Subcutaneous adipose tissue (tissue), 4 donors: ENCODE results near the gene FCHO1. TPM values are rescaled to one million over a fixed set of nuclear protein-coding genes. Genes with fewer than 3 reads are reported as not detected.

Experiments
- CTCF ChIP-seq: fragments of 450-650 bp; IDR thresholded peaks from one replicate; pipeline ENCODE4 v1.5.1; 2016; ENCODE audit warnings: low read depth, mild to moderate bottlenecking, control low read depth, antibody characterized with exemption, moderate library complexity
- total RNA-seq, 4 donors: library from RNA; depleted of rRNA; stranded (reverse); fragments of >200 nt; gene quantifications; one replicate each; pipeline ENCODE4 v1.1.0, GENCODE V29; 2016

FCHO1 gene
- total RNA-seq, 4 donors from 2014 or later: 2.1 to 5.1 (median 3.9) TPM

- TF ChIP-seq CTCF: no peak
Measured at GRCh38 chr19:17812099-17812498, 60.8 kb downstream of the FCHO1 start.

- no peak for TF ChIP-seq CTCF
Measured at GRCh38 chr19:17817668-17818363, 66.5 kb downstream of the FCHO1 start.

DNA sequence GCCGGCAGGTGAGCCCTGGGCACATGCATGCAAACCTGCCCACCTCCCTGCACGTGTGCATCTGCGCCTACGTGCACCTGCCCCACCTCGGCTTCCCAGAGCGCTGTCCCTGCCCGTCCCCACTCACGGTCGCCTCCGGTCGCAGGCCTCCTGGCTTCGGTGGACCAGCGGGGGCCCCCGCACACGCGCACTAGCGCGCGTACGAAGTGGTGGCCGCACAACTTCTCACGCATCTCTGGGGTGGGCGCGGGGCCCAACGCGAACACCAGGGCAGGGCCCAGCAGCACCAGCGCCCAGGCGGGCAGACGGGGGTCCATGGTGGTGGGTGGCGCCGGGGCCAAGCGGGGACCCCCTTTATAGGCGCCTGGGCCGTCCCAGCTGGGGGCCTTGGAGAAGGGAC, 69.9 kb downstream of the FCHO1 start, which contains the start of gene INSL3:
TSS of gene INSL3 (minus strand) at position 330 of the 400 bp plus-strand sequence. CDS start at position 317, 13 bp downstream.
- no peak for TF ChIP-seq CTCF

GRCh38 chr19:17824339-17824738, 73.1 kb downstream of the FCHO1 start:
- no peak for TF ChIP-seq CTCF

DNA sequence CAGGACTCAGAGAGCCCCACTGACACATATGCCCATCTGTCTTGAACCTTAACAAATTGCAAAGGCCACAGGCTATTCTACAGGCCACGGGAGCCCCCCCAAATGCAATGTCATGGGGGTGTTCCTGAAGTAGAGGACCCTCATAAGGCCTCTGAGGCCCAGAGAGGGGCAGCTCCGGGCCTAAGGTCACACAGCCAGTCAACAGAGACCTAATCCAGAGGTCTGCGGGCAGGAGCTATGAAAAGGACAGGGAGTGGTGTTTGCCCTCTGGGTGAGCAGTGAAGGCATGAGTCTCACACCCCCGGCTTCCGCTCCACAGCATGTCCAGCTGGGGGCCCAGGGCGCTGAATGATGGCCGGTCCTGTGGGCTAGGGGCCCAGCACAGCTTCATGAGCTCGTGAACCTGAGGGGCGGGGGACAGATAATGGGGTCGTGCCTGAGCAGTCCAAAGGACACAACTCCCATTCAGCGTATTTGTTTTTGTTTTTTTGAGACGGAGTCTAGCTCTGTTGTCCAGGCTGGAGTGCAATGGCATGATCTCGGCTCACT, 75.3 kb downstream of the FCHO1 start:
- TF ChIP-seq CTCF: no peak

DNA sequence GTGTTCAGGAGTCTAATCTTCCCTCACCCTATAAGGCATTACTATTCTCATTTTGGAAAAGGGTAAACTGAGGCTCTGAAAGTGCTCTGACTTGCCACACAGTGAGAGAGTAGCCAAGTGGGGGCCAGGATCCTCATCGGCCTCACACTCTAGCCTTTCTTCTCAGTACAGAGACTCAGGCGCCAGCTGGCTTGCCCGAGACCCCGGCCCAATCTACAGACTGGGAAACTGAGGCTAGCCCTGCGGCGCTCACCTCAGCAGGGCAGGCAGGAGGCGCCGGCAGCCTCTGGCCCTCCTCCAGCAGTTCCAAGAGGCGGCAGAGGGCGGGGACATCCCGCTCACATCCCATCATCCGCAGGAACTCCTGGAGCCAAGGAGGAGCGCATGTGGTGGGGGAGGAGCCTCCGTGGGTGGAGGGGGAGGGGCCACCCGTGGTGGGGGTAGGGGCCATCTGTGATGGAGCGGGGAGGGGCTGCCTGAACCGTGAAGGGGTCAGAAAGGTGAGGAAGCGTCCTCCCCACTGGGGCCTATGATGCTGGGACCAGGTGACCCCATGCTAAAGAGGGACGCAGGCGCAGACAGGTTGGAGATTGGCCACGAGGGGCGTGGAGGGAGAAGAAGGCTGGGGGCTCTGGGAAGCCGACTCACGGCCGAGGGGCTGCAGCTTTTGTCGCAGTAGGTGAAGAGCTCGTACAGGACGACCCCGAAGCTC, 78.7 kb downstream of the FCHO1 start:
- TF ChIP-seq CTCF: no peak
